Neutrophil (primary cell): Measurements from ENCODE around the gene RPL18.
"Not testable (repeated sequence)": the region's sequence is repeated elsewhere in the genome, so short reads cannot be mapped to it uniquely, and the experiment has no call there.

Source experiments
- H3K27ac ChIP-seq: fragments of 200-600 bp; sonication (generic); 2 replicates; pipeline ENCODE4 v1.5.1; 2016; ENCODE audit warnings: mild to moderate bottlenecking, moderate library complexity
- H3K27me3 ChIP-seq: fragments of 200-600 bp; sonication (generic); 2 replicates; pipeline ENCODE4 v1.6.0; 2016; ENCODE audit warnings: mild to moderate bottlenecking
- H3K36me3 ChIP-seq: fragments of 200-600 bp; sonication (generic); 2 replicates; pipeline ENCODE4 v1.5.1; 2017
- H3K4me1 ChIP-seq, 2 experiments: fragments of 200-600 bp in 1 of 2; sonication (generic) in 1 of 2; 1 replicate in 1 of 2; 2 replicates in 1 of 2; pipeline versions ENCODE4 v1.5.1 to v1.6.1; 2013 to 2016; ENCODE audit warnings: low read depth in 1 of 2, low read length in 1 of 2, mild to moderate bottlenecking in 1 of 2, moderate library complexity in 1 of 2; ENCODE audit not compliant: control insufficient read depth in 1 of 2, insufficient read depth in 1 of 2
- H3K4me3 ChIP-seq, 2 experiments: fragments of 200-600 bp in 1 of 2; sonication (generic) in 1 of 2; 1 replicate in 1 of 2; 2 replicates in 1 of 2; pipeline ENCODE4 v1.5.1; 2013 to 2016; ENCODE audit warnings: low read depth in 1 of 2, low read length in 1 of 2, mild to moderate bottlenecking in 1 of 2, moderate library complexity in 1 of 2
- H3K9me3 ChIP-seq: fragments of 200-600 bp; sonication (generic); 2 replicates; pipeline ENCODE4 v1.5.1; 2016
- TF ChIP-seq, protein P1 (sequence below): fragments of 200-600 bp; sonication (generic); IDR thresholded peaks from 2 replicates; pipeline ENCODE4 v1.5.1; 2016; ENCODE audit warnings: antibody characterized with exemption

The RPL18 gene

GRCh38 chr19:48663667-48664066, 44.7 kb upstream of the RPL18 start:
- no peaks in the 10 kb centered on the region for H3K27me3 ChIP-seq
- H3K4me1 ChIP-seq: peaks cover 0 to 14% of the 10 kb centered on the region in 2 experiments
- H3K36me3 ChIP-seq: no peaks in the 10 kb centered on the region
- no peak overlapping the region for H3K4me3 ChIP-seq
- no peak overlapping the region for H3K27ac ChIP-seq
- TF ChIP-seq, protein P1, sequence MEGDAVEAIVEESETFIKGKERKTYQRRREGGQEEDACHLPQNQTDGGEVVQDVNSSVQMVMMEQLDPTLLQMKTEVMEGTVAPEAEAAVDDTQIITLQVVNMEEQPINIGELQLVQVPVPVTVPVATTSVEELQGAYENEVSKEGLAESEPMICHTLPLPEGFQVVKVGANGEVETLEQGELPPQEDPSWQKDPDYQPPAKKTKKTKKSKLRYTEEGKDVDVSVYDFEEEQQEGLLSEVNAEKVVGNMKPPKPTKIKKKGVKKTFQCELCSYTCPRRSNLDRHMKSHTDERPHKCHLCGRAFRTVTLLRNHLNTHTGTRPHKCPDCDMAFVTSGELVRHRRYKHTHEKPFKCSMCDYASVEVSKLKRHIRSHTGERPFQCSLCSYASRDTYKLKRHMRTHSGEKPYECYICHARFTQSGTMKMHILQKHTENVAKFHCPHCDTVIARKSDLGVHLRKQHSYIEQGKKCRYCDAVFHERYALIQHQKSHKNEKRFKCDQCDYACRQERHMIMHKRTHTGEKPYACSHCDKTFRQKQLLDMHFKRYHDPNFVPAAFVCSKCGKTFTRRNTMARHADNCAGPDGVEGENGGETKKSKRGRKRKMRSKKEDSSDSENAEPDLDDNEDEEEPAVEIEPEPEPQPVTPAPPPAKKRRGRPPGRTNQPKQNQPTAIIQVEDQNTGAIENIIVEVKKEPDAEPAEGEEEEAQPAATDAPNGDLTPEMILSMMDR: no peak
- H3K9me3 ChIP-seq: no peaks in the 10 kb centered on the region

DNA sequence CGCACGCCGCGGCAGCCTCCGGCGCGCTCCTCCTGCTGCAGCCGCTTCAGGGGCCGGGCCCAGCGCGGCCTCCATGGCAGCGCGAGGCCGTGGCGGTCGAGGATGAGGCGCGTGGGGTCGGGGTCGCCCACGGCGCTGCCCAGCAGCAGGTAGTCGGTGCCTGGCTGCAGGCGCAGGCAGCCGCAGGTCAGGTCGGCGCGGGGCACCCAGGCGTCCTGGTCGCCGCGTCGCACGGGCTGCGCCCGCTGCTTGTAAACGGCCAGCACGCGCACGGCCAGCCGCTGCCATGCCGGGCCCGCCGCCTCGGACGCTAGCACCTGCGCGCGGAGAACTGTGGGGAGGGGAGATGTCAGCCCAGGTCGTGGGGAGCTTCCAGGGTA, 42.7 kb upstream of the RPL18 start:
- Histone ChIP-seq H3K27ac (no peak overlapping the region), H3K4me1 (peaks cover 0 to 14% of the 10 kb centered on the region in 2 experiments), H3K4me3 (no peak overlapping the region), H3K9me3 (no peaks in the 10 kb centered on the region), H3K36me3 (no peaks in the 10 kb centered on the region), H3K27me3 (peaks cover 4% of the 10 kb centered on the region)
- TF ChIP-seq, protein P1: no peak

DNA sequence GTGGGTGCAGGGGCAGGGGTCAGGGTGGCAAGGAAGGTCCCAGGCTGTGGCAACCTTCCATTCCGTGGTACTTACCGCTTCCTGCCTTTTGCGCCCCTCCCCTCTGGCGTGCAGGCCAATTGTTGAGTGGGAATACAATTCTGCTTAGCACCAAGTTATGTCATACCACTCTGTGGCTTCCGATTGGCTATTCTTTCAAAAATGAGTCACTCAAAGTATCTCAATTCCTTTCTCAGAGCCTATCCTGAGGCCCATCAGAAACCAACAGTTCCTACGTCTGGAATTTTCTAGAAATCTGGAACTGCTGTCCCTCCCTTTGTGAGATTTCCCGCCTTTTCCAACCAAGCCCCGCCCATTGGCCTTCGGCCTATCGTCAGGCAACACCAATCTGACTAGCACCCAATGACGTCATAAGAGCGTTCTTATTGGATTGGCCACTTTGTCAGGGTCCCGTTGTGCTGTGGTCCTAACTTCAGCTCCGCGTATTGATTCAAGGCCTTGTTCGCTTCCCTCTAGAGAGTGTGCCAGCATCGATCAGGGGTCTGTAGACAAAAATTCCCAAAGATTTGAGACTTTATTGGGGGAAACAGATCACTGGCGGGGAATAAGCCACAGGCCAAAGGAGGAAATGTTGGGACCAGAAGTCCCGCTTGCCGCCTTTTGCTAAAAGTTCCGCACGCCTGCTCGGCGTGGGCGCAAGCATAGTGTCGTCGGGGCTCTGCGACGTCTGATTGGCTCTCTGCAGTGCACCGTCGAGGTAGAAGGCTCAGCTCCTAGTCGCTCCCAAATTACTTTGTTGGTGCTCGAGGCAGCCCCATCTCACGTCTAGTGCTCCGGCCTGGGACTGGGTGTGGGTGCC, 42.1 kb upstream of the RPL18 start:
- Histone ChIP-seq H3K4me3 (no peak overlapping the region), H3K36me3 (no peaks in the 10 kb centered on the region), H3K4me1 (peaks cover 0 to 14% of the 10 kb centered on the region in 2 experiments), H3K9me3 (no peaks in the 10 kb centered on the region), H3K27me3 (peaks cover 5% of the 10 kb centered on the region), H3K27ac (no peak overlapping the region)
- TF ChIP-seq, protein P1: no peak

- no peaks in the 10 kb centered on the region for H3K9me3 ChIP-seq
- H3K27ac ChIP-seq: no peak overlapping the region
- peaks cover 5% of the 10 kb centered on the region for H3K27me3 ChIP-seq
- H3K36me3 ChIP-seq: no peaks in the 10 kb centered on the region
- no peak overlapping the region for H3K4me3 ChIP-seq
- TF ChIP-seq, protein P1: no peak
- peaks cover 0 to 14% of the 10 kb centered on the region in 2 experiments for H3K4me1 ChIP-seq
These were observed 40.8 kb upstream of the RPL18 start for GRCh38 chr19:48659768-48660167.

DNA sequence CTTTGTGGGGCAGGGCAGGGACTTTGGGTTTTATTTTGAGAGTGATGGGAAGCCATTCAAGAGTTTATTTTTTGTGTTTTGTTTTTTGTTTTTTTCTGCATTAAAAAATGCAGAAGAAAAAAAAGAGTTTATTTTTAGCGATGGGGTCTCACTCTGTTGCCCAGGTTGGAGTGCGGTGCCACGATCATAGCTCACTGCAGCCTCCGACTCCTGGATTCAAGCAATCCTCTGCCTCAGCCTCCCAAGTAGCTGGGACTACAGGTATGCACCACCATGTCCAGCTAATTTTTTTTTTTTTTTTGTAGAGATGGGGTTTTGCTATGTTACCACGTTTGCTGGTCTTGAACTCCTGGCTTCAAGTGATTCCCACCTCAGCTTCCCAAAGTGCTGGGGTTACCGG, 39.5 kb upstream of the RPL18 start:
- Histone ChIP-seq H3K9me3 (no peaks in the 10 kb centered on the region), H3K27me3 (peaks cover 5% of the 10 kb centered on the region), H3K4me3 (no peak overlapping the region), H3K36me3 (no peaks in the 10 kb centered on the region), H3K4me1 (peaks cover 0 to 14% of the 10 kb centered on the region in 2 experiments), H3K27ac (no peak overlapping the region)
- TF ChIP-seq, protein P1: no peak

GRCh38 chr19:48657828-48658227, 38.9 kb upstream of the RPL18 start:
- Histone ChIP-seq H3K4me1 (peaks cover 0 to 14% of the 10 kb centered on the region in 2 experiments), H3K27me3 (peaks cover 10% of the 10 kb centered on the region)
- H3K36me3 ChIP-seq, H3K27ac ChIP-seq, H3K9me3 ChIP-seq, H3K4me3 ChIP-seq: not testable (repeated sequence)
